DMS53 treated with DMSO at 0.1 percent for 48 hours (cell line): Measurements from ENCODE around the gene NCK2.

Experiments
- DNase-seq: peaks from one replicate; lab custom pipeline; 2025; ENCODE audit not compliant: unreplicated experiment; lab: John Stamatoyannopoulos, UW

Gene NCK2

GRCh38 chr2:105789745-105790460 lies 45.2 kb downstream of the NCK2 start:
- DNase-seq, result no peak

DNA sequence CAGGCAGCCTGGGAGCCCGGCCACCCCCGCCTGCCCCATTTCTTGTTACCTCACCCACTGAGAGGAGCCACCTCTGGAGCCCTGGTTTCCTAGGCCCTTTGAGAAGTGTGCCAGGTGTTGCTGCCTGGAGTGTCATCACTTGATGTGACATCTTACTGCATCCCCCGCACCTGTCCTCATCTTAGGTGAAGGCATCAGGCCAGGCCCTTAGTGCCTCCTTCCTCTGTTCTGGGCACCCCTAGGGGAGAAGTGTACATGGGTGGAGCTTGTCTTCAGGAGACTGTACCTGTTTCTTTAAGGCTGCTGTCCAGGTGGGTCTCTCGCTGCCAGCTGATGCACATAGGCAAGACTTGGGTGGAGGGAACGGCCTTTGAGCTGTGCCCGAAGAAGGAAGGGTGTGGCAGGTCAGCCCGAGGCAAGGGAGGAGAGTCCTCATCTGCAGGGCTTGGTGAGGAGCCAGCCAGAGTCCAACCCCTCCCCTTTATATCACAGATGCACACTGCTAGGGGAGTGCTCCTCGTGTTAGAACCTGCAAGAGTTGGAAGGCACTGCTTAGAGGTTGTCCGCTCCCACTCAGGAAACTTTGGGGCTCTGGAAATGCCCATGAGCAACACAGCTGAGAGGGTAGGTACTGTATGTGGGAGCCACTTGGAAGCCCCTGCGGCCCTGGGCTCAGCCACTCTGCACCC lies 45.9 kb downstream of the NCK2 start:
- no peak for DNase-seq

GRCh38 chr2:105791229-105791628 lies 46.5 kb downstream of the NCK2 start:
- no peak for DNase-seq

GRCh38 chr2:105792561-105792960 lies 47.8 kb downstream of the NCK2 start:
- DNase-seq, result no peak

DNA sequence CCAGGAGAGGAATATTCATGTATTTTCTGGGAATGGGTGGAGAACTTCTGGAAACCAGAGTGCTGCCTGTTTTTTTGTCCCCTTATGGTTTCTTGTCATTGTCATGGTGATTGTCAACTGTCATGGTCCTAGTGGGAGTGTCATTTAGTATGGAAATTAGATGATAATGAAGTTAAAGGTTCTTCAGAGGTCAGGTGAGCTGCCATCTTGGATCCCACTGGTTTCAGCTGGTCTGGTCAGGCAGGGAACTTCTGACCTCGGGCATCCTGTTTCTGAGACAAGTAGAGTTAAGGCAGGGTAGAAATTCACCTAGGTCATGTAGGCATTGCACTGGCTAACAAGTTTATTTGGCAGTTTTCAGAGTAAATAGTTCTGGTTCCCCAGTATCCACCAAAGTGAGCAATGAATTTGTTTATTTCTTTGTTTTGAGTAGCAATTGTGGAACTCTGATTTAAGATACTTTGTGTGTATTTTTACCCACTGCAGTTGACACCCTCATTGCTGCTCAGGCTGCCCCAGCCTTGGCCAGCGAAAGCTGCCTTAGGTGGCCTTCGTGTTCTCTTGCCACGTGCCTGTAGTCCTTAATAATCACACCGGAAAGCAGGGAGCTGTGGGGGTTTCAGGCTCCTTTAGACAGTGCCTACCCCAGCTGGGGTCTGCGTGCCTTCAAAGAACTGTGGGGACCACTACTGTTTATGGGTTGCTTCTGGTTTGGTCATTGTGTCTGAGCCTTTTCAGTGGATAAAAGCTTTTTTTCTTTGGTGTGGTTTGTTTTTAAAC lies 48.7 kb downstream of the NCK2 start:
- no peak for DNase-seq

DNA sequence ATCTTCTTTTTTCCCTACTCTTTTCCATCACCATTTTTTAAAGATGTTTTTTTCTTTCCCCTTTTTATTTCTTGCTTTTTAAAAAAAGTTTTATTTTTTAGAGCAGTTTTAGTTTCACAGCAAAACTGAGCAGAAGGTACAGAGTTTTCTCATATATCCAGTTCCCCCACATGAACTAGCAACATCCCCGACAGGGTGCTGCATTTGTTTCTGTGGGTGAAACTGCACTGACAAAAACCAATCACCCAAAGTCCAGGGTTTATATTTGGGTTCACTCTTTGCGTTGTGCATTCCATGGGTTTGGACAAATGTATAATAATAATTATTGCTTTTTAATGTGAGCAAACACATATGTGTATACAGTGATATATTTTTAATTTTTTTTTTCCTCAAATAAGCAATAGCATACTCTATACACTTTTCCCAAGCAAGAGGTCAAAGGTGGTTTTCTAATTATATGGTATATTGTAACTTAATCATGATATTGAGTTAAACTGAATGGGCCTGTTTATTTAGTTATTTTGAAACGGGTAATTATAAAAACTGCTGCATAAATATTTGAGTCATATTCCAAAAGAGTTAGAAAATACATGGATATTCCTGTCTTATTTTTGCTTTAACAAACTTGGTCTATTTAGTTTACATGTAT lies 50.3 kb downstream of the NCK2 start:
- no peak for DNase-seq

GRCh38 chr2:105795575-105795934 lies 50.8 kb downstream of the NCK2 start:
- DNase-seq, result no peak

DNA sequence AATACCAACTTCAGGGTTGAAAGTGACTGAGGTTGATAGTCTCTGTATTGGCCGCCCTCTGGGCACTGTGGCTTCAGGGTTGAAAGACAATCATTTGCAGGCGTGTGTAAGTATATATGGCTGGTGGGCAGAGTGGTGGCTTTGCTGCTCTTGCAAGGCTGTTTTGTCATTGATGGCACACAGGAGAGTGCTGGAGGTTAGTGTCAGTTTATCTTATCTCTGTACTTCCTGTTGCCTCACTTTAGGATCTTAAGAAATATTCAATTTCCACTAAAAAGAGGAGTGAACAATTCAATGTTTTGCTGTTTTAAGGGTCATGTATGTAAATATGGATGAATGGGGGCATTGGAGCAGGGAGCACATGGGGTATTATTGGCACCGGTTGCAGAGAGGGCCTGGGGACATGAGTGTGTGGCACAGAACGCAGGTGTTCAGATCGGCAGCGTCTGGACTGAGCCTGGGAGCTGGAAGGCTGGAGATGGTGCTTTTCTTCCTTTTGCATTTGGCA lies 51.5 kb downstream of the NCK2 start:
- DNase-seq, result no peak

DNA sequence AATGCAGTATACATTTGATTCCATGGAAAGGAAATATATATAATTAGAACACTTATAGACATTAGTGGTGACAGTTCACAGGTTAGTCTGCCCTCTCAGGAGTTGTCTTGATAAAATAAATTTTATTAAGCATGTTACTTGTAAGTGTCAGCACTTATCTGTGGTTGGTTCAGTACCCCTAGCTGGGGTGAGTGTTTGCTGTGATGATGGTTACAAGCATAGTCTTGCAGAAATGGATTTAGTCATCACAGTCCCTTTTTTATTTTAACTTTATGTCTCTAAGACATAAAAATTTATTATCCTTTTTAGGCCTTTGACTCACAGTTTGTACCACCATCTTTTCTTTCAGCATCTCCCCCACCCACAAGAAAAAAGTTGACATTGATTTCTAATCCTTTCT lies 52.1 kb downstream of the NCK2 start:
- no peak for DNase-seq

DNA sequence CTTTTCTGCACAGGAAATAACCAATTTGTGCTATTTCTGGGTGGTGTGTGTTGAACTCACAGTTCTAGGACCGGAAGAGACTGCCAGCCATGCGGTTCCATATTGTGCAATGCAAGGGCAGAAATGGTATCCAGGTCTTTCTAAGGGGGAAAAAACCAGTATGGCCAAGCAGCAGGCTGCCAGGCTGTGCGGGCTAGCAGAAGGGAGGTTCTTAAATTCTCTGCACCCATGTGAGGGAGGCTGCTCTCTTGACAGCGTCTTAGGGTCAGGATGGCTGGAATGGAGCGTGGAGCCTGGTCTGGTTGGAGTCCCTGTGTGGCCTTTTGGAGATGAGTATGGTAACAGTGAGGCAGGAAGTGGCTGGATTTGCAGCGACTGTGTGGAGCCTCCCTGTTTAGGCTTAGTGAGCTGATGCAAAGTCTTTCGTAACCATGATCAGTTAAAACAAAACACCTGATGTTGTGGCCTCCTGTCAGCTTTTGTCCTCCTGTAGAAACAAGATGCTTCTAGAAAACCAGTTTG lies 52.6 kb downstream of the NCK2 start:
- DNase-seq, result no peak

DNA sequence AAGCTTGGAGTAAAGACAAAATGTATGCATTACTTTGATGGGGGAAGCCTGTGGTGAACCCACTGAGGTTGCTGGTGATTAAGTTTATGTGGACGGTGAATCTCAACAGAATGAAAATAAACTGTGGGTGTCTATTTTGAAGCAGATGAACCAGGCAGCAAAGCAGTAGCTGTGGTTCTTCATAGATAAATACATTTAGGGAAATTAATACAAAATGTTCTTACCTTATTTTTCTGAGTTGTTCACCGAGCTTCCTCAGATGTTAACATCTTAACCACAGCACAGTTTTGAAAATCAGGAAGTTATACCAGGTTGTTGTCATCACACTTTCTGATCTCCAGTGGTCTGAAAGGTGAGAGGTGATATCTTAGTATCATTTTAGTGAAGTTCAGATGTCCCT lies 53.9 kb downstream of the NCK2 start:
- DNase-seq, result no peak

DNA sequence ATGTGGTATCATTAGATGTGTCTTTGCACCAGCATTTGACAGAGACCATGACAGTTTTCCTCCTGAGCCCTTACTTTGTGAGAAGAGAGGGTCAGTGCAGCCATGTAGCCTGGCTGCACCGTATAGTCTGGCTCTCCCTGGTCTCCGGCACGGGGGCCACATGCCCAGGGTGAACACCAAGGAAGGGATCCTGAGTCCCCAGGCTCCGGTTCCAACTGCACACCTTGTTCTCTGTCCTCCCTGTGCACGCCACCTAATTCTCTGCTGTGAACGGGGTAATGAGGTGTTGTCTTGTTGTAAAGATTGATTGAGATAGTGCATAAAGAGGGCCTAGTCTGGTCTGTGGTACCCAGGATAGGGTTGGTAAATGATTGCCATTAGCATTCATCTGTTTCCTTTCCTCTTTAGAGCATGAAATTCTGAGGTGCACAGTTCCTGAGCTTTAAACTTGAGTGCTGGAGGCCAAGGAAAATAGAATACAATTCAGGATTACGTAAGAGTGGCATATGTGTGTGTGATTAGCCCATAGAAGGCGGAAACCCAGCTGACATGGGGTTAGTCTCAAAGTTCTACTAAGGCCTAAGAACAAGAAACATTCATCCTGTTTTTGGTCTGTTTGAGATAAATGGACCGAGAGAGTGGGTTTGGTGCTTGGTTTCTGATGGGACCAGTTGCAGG lies 55.5 kb downstream of the NCK2 start:
- no peak for DNase-seq

DNA sequence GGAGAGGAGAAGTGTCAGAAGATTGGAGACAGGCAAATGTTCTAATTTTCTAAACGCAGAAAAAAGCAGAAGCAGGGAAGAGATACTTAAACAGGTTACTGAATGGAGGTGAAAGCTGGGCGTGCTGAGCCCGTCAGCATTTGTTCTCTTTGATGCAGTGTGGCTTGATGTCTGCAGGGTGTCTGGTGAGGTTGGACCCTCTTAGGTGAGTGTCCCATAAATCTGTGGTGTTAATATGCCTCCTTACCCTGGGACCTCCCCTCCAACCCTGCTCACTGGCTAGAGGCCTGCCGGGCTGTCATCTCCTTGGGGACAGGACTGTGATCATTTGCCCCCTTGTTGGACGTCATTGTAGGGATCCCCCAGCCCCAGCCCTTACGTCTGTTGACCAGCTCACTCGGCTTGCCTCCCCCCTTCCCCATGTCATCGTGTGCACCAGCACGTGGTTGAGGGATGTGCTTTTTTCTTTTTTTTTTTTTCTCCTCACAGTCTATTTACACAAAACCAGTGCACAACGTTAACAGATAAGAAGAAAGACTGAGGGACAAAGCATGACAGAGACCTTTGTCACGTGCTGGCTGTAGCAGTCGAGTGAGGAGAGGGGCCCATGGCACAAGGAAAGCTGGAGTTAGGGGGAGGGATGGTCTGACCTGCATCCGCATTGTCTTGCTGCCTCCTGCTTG lies 56.4 kb downstream of the NCK2 start:
- DNase-seq, result no peak

DNA sequence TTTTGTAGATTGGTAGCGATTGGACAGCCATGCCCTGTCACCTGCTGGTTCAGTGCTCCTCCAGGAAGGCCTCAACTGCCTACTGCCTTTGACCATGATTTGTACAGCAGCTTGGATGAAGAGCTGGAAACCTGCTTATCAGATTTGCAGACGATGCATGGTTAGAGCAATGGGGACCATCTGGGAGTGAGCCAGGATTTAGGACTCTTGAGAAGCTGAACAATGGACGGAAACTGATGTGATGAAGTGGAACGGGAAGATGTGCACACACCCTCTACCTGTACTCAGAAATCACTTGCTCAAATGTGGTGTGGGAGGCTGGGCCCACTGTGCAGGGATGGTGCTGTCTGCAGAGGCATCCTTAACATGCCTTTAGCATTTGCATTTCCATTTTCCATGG lies 57.2 kb downstream of the NCK2 start:
- no peak for DNase-seq

GRCh38 chr2:105802587-105802986 lies 57.9 kb downstream of the NCK2 start:
- DNase-seq, result no peak

DNA sequence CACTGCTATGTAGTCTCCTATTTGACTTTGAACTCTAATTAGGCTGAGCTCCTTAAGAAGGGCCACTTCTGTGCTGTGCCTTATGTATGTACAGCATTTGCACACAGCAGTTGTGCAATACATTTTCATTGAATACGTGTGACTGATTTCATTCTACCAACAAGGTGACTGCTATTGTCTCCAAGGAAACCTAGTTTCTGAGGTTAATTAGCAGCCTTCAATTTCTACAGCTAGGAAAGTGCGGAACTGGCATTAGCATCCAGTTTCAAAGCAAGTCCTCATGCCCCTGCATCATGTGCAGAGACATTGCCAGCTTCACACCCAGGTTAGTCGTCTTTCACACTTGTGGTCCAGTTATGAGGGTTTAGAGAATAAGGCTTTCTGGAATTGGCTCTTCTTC lies 58.6 kb downstream of the NCK2 start:
- DNase-seq, result no peak

- no peak for DNase-seq
Observed at GRCh38 chr2:105803773-105804172, 59.1 kb downstream of the NCK2 start.

GRCh38 chr2:105804266-105804665 lies 59.6 kb downstream of the NCK2 start:
- no peak for DNase-seq

- DNase-seq, result no peak
Observed at GRCh38 chr2:105806996-105807395, 62.3 kb downstream of the NCK2 start.
